Progenitor cell of endocrine pancreas (in vitro differentiated cells): ENCODE measurements around the gene TAF8. TPM values are rescaled to one million over a fixed set of nuclear protein-coding genes. Genes with fewer than 3 reads are reported as not detected.

Experiments used
- DNase-seq: peaks from one replicate; pipeline ENCODE4 v3.0.0; 2021; ENCODE audit warnings: low spot score; ENCODE audit not compliant: unreplicated experiment
- H3K27ac Mint-ChIP-seq: 2 replicates; pipeline ENCODE4 v1.8.0; 2021; ENCODE audit warnings: mild to moderate bottlenecking, moderate library complexity, mixed read lengths
- H3K27me3 Mint-ChIP-seq: 2 replicates; pipeline ENCODE4 v1.8.0; 2021; ENCODE audit warnings: mixed read lengths
- H3K36me3 Mint-ChIP-seq: 2 replicates; pipeline ENCODE4 v1.8.0; 2022; ENCODE audit warnings: mixed read lengths; ENCODE audit not compliant: insufficient read depth
- H3K4me1 Mint-ChIP-seq: 2 replicates; pipeline ENCODE4 v1.8.0; 2021; ENCODE audit warnings: low read depth, mixed read lengths
- H3K4me3 Mint-ChIP-seq: 2 replicates; pipeline ENCODE4 v1.8.0; 2021; ENCODE audit warnings: low read depth, mild to moderate bottlenecking, moderate library complexity, mixed read lengths
- H3K9me3 Mint-ChIP-seq: 2 replicates; pipeline ENCODE4 v1.8.0; 2021; ENCODE audit warnings: low read depth, mixed read lengths
- total RNA-seq: library from RNA; stranded (reverse); gene quantifications from 2 replicates; pipeline ENCODE4 v1.2.1, GENCODE V29; 2021
- TF ChIP-seq, protein P1 (sequence below): fragments of 200-600 bp; sonication (generic); IDR thresholded peaks from one replicate; pipeline ENCODE4 v1.5.0; 2021; ENCODE audit warnings: antibody characterized with exemption, mild to moderate bottlenecking; ENCODE audit not compliant: unreplicated experiment

TAF8 gene
- total RNA-seq, 1 donor from 2014 or later = 38.9 TPM

DNA sequence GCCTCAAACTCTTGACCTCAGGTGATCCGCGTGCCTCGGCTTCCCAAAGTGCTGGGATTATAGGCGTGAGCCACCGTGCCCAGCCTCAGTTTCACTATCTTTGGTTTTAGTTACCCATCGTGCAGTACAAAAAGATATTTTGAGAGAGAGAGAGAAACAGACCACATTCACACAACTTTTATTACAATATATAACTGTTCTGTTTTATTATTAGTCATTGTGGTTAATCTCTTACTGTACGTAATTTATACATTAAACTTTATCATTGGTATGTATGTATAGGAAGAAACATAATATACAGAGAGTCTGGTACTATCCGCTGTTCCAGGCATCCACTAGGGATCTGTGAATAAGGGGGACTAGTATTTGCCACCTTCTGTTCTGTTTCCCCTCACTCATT is 29.4 kb upstream of the TAF8 start:
- Mint-ChIP-seq H3K4me3 (no peak overlapping the region), H3K36me3 (no peaks in the 10 kb centered on the region), H3K9me3 (no peaks in the 10 kb centered on the region), H3K4me1 (peaks cover 6% of the 10 kb centered on the region), H3K27me3 (no peaks in the 10 kb centered on the region), H3K27ac (no peak overlapping the region)
- no peak for DNase-seq
- TF ChIP-seq, protein P1, sequence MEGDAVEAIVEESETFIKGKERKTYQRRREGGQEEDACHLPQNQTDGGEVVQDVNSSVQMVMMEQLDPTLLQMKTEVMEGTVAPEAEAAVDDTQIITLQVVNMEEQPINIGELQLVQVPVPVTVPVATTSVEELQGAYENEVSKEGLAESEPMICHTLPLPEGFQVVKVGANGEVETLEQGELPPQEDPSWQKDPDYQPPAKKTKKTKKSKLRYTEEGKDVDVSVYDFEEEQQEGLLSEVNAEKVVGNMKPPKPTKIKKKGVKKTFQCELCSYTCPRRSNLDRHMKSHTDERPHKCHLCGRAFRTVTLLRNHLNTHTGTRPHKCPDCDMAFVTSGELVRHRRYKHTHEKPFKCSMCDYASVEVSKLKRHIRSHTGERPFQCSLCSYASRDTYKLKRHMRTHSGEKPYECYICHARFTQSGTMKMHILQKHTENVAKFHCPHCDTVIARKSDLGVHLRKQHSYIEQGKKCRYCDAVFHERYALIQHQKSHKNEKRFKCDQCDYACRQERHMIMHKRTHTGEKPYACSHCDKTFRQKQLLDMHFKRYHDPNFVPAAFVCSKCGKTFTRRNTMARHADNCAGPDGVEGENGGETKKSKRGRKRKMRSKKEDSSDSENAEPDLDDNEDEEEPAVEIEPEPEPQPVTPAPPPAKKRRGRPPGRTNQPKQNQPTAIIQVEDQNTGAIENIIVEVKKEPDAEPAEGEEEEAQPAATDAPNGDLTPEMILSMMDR = no peak

DNA sequence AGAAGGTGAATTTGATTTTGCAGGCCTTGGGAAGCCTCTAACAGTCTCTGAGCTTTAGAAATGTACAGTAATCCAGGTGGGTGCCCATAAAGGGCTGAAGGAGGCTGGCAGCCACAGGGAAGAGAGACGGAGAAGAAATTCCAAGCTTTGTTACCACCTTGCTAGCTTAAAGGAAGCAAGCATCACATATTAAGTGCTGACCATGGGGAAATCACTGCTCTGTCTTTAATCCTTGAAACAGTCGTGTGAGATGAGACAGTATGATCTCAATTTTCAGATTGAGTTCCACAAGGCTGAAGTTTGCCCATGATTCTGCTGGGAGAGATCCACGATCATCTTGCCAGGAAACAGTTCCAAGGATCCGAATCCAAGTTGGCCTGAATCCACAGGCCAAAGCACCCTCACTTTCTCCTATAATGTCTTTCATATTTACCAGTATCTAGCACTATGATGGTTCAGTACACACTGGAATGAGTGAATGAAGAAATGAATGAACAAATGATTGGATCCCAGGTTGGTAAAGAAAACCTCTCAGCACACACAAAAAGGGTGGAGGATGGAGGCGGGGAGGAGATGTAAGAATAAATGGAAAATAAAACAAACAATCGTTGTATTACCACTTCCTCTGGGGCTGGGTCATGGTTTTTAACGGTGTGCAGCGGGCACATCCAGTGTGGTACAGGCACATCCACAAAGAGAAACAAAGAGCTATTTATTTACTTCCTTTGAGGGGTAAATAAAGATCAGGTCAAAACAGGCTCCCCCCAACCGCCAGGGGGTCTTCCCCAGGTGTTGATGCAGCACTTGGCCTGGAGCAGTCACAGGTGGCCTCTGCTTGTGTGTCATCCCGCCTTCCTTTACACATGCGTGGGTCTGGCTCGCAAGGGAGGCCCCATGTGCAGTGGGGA is 28.2 kb upstream of the TAF8 start:
- Mint-ChIP-seq H3K36me3 (no peaks in the 10 kb centered on the region), H3K4me3 (no peak overlapping the region), H3K27me3 (no peaks in the 10 kb centered on the region), H3K4me1 (peaks cover 6% of the 10 kb centered on the region), H3K27ac (peak overlapping the region; percentile 6), H3K9me3 (no peaks in the 10 kb centered on the region)
- TF ChIP-seq, protein P1 = no peak
- DNase-seq = no peak

DNA sequence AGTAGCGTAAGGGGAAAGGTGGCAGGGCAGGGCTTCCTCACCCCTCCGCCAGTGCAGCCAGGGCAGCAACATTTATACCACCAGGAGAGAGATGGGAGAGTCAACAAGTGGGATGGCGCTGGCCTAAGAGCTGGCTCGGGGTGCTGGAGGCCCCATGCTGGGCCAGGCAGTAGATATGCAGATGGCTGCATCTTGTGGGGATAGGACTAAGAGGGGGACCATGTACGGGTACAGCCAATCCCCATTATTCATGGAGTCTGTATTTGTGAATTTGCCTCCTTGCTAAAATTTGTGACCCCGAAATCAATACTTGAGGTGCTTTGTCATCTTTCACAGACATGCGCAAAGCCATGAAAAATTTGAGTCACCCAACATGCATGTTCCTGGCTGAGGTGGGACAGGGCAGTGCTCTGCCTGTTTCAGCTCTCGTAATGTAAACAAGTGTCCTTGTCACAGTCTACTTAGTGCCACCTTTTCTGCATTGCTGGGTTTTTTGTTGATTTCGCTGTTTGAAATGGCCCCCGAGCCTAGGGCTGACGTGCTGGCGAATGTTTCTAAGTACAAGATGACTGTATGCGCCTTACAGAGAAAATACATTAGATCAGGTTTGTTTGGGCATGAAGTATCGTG is 27.5 kb upstream of the TAF8 start:
- Mint-ChIP-seq H3K9me3 (no peaks in the 10 kb centered on the region), H3K36me3 (no peaks in the 10 kb centered on the region), H3K27me3 (no peaks in the 10 kb centered on the region), H3K27ac (peak overlapping the region; percentile 64), H3K4me1 (peaks cover 6% of the 10 kb centered on the region), H3K4me3 (no peak overlapping the region)
- TF ChIP-seq, protein P1 = no peak
- DNase-seq = no peak

DNA sequence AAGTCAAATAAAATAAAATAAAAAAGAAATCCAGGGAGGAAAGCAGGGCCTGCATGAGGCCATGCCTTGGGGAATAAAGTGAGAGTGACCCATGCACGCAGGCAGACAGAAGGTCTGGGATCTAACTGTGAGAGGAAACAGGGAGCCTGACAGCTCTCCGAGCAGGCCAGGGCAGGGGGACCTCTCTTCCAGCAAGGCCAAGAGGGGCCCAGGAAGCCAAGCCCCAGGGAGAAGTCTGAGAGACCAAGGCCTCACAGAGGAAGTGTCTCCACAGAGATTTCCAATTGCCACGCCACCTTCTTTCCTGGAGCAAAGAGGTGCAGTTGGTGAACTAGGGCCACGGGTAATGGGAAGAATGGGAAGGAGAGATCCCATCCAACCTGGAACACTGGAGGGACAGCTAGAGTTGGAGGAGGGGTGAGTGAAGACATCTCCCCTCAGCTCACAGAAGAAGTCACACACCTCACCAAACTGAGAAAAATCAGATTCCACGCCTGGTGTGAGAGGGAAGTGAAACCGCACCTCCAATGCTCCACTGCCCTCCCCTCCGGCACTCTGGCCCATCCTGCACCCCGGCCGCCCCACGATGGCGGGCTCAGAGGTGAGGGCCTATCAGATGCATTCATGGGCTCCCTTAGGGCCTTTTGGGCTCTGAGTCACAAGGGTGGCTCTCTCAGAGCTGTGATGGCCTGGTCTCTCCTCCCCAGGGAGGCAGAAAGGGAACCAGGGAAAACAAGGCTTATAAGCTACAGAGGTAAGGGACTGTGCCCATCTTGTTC is 25.1 kb upstream of the TAF8 start:
- H3K4me1 Mint-ChIP-seq = peaks cover 6% of the 10 kb centered on the region
- H3K4me3 Mint-ChIP-seq = no peak overlapping the region
- no peak for DNase-seq
- no peaks in the 10 kb centered on the region for H3K9me3 Mint-ChIP-seq
- no peaks in the 10 kb centered on the region for H3K27me3 Mint-ChIP-seq
- TF ChIP-seq, protein P1 = no peak
- H3K36me3 Mint-ChIP-seq = no peaks in the 10 kb centered on the region
- H3K27ac Mint-ChIP-seq = peak overlapping the region; percentile 31

DNA sequence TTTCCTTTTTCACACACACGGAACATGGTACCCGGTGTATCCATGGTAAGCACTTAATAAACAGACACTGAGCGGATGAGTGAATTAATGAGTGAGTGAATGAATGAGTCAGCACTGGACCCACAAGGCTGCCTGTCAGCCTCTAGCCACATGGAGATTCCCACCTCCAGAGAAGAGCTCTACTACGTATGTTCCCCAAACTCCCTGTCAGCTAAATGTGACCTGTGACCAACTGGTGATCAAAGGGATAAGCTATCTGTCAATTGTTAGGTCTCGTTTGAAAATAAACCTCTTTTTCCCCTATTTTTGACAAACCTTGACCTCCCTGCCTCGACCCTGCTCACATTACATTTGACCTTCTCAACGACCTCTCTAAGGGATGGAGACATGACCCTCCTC is 24.5 kb upstream of the TAF8 start:
- no peaks in the 10 kb centered on the region for H3K36me3 Mint-ChIP-seq
- H3K9me3 Mint-ChIP-seq = no peaks in the 10 kb centered on the region

More for the DNA sequence above, 24.5 kb upstream of the TAF8 start:
- Mint-ChIP-seq H3K27ac (peak overlapping the region; percentile 31), H3K27me3 (no peaks in the 10 kb centered on the region), H3K4me1 (peaks cover 9% of the 10 kb centered on the region), H3K4me3 (no peak overlapping the region)
- TF ChIP-seq, protein P1 = no peak
- no peak for DNase-seq
